Activated B cell treated with CpG ODN at 0.5 μM for 24 hours (primary cell): ENCODE results near the gene NELFCD. TPM values are rescaled to one million over a fixed set of nuclear protein-coding genes. Genes with fewer than 3 reads are reported as not detected.
A peak's percentile ranks its signal among the peaks of the same experiment; 100 is the strongest.

Experiments used
- ATAC-seq: fragments of 200-7000 bp; cut with Tn5 transposase; one replicate; pipeline ENCODE4 v1.10.0; 2021; ENCODE audit warnings: low read depth, mild to moderate bottlenecking, moderate library complexity
- CTCF ChIA-PET: fragments of 350-600 bp; sonication (Branson Sonifier 250); formaldehyde crosslinking; loops from one replicate; lab custom pipeline; 2021; ENCODE audit warnings: antibody characterized with exemption; lab: Charles Lee
- POLR2A ChIA-PET: fragments of 350-600 bp; sonication (Branson Sonifier 250); formaldehyde crosslinking; loops from one replicate; lab custom pipeline; 2021; ENCODE audit warnings: antibody characterized with exemption; lab: Charles Lee
- DNase-seq: peaks from one replicate; pipeline ENCODE4 v3.0.0; 2022
- H3K27ac Mint-ChIP-seq: one replicate; pipeline ENCODE4 v1.8.0; 2020; ENCODE audit warnings: mixed read lengths
- H3K27me3 Mint-ChIP-seq: one replicate; pipeline ENCODE4 v1.8.0; 2021; ENCODE audit warnings: mixed read lengths
- H3K36me3 Mint-ChIP-seq: one replicate; pipeline ENCODE4 v1.8.0; 2021; ENCODE audit warnings: low read depth, mixed read lengths
- H3K4me1 Mint-ChIP-seq: one replicate; pipeline ENCODE4 v1.8.0; 2021; ENCODE audit warnings: mixed read lengths
- H3K4me3 Mint-ChIP-seq: one replicate; pipeline ENCODE4 v1.8.0; 2020; ENCODE audit warnings: mild to moderate bottlenecking, mixed read lengths
- H3K9me3 Mint-ChIP-seq: one replicate; pipeline ENCODE4 v1.8.0; 2020; ENCODE audit warnings: mixed read lengths
- intact Hi-C: fragments of 100-400 bp; cut with micrococcal nuclease; formaldehyde crosslinking; loops from one replicate; pipeline ENCODE4 v1.15.1; 2024
- total RNA-seq: library from RNA; stranded (reverse); gene quantifications from 2 replicates; pipeline ENCODE4 v1.2.3, GENCODE V29; 2022
- TF ChIP-seq, protein P1 (sequence below): fragments of 200-600 bp; IDR thresholded peaks from one replicate; pipeline ENCODE4 v1.8.0; 2022; ENCODE audit warnings: antibody characterized with exemption, mild to moderate bottlenecking

NELFCD gene
- total RNA-seq, 1 donor from 2014 or later: 107 TPM

DNA sequence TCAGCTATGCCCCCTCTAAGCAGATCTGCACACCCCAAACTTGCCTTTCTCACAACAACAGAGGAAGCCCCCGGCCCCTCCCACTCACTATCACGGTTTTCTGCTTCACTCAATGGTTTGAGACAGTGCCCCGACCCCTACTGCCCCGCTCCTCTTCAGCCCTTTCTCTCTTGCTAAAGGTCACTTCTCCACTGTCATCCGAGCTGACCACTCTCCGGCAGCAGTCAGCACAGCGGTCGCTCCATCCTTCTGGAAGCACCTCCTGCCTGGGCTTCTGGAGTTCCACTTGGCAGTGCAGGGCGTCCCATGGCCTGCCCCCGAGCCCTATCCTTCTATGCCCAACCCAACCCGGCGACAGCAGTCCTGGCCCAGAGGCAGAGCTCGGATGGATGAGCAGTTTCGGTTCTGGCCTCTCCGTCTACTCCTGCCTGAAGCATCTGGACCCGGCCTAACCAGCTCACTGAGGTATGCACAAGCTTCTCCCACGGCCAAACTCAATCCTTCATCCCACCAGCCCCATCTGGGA, 21.9 kb downstream of the NELFCD start:
- peak overlapping the region; percentile 99 for H3K27ac Mint-ChIP-seq
- ChIA-PET CTCF (no interaction called here), POLR2A (interaction anchor here (3.3 to 5.1 kb wide), 4 partner anchors 9 to 40 kb away, joined by 14 to 88 read pairs (median 29); partner anchors contain the start of genes ATP5F1E, NELFCD and PRELID3B)
- H3K27me3 Mint-ChIP-seq: no peaks in the 10 kb centered on the region
- H3K36me3 Mint-ChIP-seq: peaks cover 72% of the 10 kb centered on the region
- TF ChIP-seq, protein P1, sequence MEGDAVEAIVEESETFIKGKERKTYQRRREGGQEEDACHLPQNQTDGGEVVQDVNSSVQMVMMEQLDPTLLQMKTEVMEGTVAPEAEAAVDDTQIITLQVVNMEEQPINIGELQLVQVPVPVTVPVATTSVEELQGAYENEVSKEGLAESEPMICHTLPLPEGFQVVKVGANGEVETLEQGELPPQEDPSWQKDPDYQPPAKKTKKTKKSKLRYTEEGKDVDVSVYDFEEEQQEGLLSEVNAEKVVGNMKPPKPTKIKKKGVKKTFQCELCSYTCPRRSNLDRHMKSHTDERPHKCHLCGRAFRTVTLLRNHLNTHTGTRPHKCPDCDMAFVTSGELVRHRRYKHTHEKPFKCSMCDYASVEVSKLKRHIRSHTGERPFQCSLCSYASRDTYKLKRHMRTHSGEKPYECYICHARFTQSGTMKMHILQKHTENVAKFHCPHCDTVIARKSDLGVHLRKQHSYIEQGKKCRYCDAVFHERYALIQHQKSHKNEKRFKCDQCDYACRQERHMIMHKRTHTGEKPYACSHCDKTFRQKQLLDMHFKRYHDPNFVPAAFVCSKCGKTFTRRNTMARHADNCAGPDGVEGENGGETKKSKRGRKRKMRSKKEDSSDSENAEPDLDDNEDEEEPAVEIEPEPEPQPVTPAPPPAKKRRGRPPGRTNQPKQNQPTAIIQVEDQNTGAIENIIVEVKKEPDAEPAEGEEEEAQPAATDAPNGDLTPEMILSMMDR: no peak
- H3K4me3 Mint-ChIP-seq: peak overlapping the region; percentile 91
- H3K4me1 Mint-ChIP-seq: peaks cover 47% of the 10 kb centered on the region
- no peak for ATAC-seq
- intact Hi-C loops: loop anchor here (10.0 kb wide), 4 partner anchors 348 to 1518 kb away; partner anchors contain the start of genes RAB22A and STX16
- no peak for DNase-seq
- no peaks in the 10 kb centered on the region for H3K9me3 Mint-ChIP-seq

DNA sequence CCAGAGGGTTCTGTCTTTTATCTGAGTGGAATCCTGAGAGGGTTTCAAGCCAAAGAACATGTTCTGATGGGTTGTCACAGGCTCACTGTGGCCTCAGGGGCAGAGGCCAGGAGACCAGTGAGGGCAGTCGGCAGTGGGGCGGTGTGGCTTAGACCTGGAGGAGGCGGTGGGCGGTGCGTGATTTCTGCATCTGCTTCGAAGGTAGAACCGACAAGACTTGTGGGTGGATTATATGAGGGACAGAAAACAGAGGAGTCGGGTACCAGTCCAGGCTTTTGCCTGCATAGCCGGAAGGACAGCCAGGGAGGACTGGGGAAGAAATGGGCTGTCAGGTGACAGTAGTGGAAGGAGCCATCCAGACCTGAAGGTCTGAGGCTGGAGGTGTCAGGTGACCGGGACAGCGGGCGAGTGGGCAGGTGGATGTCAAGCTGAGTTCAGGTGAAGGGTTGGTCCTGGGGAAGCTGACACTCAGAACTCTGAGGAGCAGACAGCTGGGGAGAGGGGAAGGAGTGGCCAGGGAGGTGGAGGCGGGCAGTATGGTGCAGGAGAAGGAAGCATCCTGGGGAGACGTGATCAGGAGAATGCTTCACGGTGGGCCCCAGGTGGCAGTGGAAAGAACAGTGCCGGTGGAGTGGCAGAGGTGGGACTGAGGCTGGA, 22.9 kb downstream of the NELFCD start:
- Mint-ChIP-seq H3K36me3 (peaks cover 64% of the 10 kb centered on the region), H3K4me3 (peak overlapping the region; percentile 91), H3K4me1 (peaks cover 57% of the 10 kb centered on the region), H3K27ac (peak overlapping the region; percentile 99), H3K27me3 (no peaks in the 10 kb centered on the region), H3K9me3 (no peaks in the 10 kb centered on the region)
- intact Hi-C loops: loop anchor here (1.0 to 10.0 kb wide), 9 partner anchors 9 to 1519 kb away; partner anchors contain the start of genes RAB22A and STX16
- ChIA-PET POLR2A (interaction anchor here (0.6 to 5.1 kb wide), 14 partner anchors 8 to 218 kb away, joined by 3 to 88 read pairs (median 16); partner anchors contain the start of genes ATP5F1E, NELFCD, PRELID3B and TUBB1), CTCF (no interaction called here)
- DNase-seq (no peak), ATAC-seq (no peak)
- TF ChIP-seq, protein P1: no peak

- peak; percentile 3 for ATAC-seq
- intact Hi-C loops: loop anchor here (1.0 to 10.0 kb wide), 9 partner anchors 9 to 1520 kb away; partner anchors contain the start of genes RAB22A and STX16
- H3K9me3 Mint-ChIP-seq: no peaks in the 10 kb centered on the region
- peak overlapping the region; percentile 99 for H3K27ac Mint-ChIP-seq
- peaks cover 60% of the 10 kb centered on the region for H3K36me3 Mint-ChIP-seq
- peak overlapping the region; percentile 91 for H3K4me3 Mint-ChIP-seq
- no peaks in the 10 kb centered on the region for H3K27me3 Mint-ChIP-seq
- TF ChIP-seq, protein P1: no peak
- ChIA-PET CTCF (no interaction called here), POLR2A (interaction anchor here (0.6 to 5.1 kb wide), 14 partner anchors 9 to 217 kb away, joined by 3 to 88 read pairs (median 16); partner anchors contain the start of genes ATP5F1E, NELFCD, PRELID3B and TUBB1)
- peaks cover 60% of the 10 kb centered on the region for H3K4me1 Mint-ChIP-seq
- DNase-seq: no peak
Observed at GRCh38 chr20:59004493-59004762, 23.4 kb downstream of the NELFCD start.

- ChIA-PET CTCF (interaction anchor here (1.8 kb wide), 1 partner anchor 29 kb away, joined by 4 read pairs; no protein-coding TSS in a partner anchor), POLR2A (interaction anchor here (0.6 to 5.1 kb wide), 18 partner anchors 9 to 1615 kb away, joined by 3 to 88 read pairs (median 8); partner anchors contain the start of genes ATP5F1E, NELFCD, PRELID3B and TUBB1)
- Mint-ChIP-seq H3K9me3 (no peaks in the 10 kb centered on the region), H3K4me1 (peaks cover 62% of the 10 kb centered on the region), H3K27me3 (no peaks in the 10 kb centered on the region), H3K27ac (peak overlapping the region; percentile 99), H3K36me3 (peaks cover 56% of the 10 kb centered on the region), H3K4me3 (peak overlapping the region; percentile 91)
- intact Hi-C loops: loop anchor here (1.0 to 10.0 kb wide), 12 partner anchors 10 to 1520 kb away; partner anchors contain the start of genes NELFCD, PRELID3B, RAB22A and STX16
- ATAC-seq: peak; percentile 74
- TF ChIP-seq, protein P1: no peak
- peak; percentile 88 for DNase-seq
Observed at GRCh38 chr20:59004763-59005522, 23.9 kb downstream of the NELFCD start.
